Esophagus muscularis mucosa (tissue), 4 donors: ENCODE measurements around the gene SMIM24.

Experiments used
- CTCF ChIP-seq, 3 experiments: fragments of 200-600 bp in 2 of 3; fragments of 450-650 bp in 1 of 3; sonication (generic) in 2 of 3; IDR thresholded peaks; one replicate each; pipeline ENCODE4 v1.5.1; 2017 to 2019; ENCODE audit warnings: antibody characterized with exemption in 3 of 3, mild to moderate bottlenecking in 2 of 3, moderate library complexity in 1 of 3
- EP300 ChIP-seq: sonication (generic); formaldehyde crosslinking; IDR thresholded peaks from one replicate; pipeline ENCODE4 v1.6.1; 2017; ENCODE audit warnings: antibody characterized with exemption
- POLR2A ChIP-seq: fragments of 450-650 bp; IDR thresholded peaks from one replicate; pipeline ENCODE4 v1.6.1; 2017; ENCODE audit warnings: antibody characterized with exemption, moderate library complexity, mild to moderate bottlenecking, low read depth
- POLR2AphosphoS5 ChIP-seq, 2 donors: sonication (generic); formaldehyde crosslinking; IDR thresholded peaks; one replicate each; pipeline ENCODE4 v1.6.1; 2017; ENCODE audit warnings: antibody characterized with exemption in 2 of 2

- TF ChIP-seq CTCF (IDR thresholded peaks at IDR 0.05): no peak
- no peak for TF ChIP-seq EP300
- TF ChIP-seq POLR2A: no peak
- no peak for TF ChIP-seq POLR2AphosphoS5 (IDR thresholded peaks at IDR 0.05)
Measured at GRCh38 chr19:3501780-3502179, 21.5 kb upstream of the SMIM24 start.
